Cerebellar nuclear complex (tissue), 1 donor: ENCODE results near the gene SLC17A9.
"Not testable (repeated sequence)": the region's sequence is repeated elsewhere in the genome, so short reads cannot be mapped to it uniquely, and the experiment has no call there.

Source experiments
- DNase-seq, 2 experiments: peaks; one replicate each; lab custom pipeline; 2025; lab: John Stamatoyannopoulos, UW

Gene SLC17A9

DNA sequence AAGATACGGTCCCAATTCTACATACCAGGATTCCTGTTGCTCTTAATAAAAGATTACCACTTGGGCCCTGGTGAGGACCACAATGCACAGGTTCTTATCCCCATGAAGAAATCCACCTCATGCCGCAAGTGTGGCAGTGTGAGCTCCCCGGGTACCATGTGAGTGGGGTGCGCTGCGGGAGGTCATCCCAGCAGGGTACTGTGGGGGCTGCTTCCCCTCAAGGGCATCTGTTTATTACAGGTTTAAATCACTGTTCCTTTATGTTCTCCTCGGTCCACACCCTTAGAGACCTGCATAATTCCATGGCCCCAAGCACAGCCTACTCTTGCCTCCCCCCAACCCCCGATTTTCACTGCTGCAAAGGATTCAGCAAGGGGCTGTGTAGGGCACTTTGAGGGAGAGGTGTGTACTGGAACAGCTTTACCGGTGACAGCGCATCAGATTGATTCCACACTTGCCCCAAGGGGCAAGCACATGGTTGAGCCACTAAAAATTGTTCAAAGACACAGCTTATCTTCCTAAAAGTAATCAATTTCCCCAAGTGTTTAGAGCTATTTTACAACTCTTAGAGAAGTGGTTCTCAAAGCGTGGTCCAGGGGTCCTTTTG, 32.4 kb upstream of the SLC17A9 start:
- no peak for DNase-seq

- DNase-seq, result no peak
These were observed 31.3 kb upstream of the SLC17A9 start for GRCh38 chr20:62921119-62921687.

- no peak for DNase-seq
These were observed 30.0 kb upstream of the SLC17A9 start for GRCh38 chr20:62922451-62922921.

DNA sequence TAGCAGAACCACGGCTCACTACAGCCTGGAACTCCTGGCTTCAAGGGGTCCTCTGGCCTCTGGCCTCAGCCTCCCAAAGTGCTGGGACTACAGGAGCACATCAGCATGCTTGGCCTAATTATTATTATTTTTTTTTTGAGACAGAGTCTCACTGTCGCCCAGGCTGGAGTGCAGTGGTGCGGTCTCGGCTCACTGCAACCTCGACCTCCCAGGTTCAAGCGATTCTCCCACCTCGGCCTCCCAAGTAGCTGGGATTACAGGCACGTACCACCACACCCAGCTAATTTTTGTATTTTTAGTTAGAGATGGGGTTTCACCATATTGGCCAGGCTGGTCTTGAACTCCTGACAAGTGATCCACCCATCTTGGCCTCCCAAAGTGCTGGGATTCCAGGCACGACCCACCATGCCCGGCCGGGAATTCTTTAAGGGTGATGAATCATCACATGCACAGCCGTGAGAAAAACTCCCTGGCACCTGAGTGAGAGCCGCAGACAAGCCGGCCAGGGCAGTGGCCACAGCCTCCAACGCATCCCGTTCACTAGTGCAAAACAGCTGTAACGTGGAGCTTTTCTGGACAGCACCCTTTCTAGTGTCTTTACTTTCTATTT, 29.3 kb upstream of the SLC17A9 start:
- DNase-seq, result not testable (repeated sequence)

- DNase-seq, result no peak
These were observed 28.7 kb upstream of the SLC17A9 start for GRCh38 chr20:62923669-62924441.

DNA sequence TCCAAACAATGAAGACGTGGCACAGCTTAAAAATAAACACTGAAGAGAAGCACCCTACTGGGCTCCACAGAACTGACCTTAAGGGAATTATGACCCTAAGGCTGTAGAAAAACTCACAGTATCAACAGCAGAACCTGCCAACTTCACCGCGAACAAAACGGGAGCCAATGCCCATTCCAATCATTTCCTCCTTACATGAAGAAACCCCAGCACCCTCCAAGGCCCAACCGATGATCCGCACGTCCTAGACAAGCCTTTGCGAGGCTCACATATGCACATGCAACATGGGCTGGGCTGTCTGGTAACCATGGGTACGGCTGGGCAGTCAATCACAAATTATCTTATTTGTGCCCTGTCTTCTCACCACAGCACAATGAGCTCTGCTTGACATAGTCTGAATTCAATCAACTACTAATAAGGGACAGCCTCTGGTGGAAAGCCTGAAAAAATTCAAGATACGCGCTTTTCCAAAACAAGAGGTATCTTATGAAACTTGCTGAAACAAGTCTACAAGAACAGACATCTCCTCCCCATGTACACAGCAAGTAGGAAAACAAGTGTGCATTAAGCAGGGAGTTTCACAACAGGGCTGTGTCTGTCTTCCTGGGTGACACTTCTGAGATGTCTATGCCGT, 27.9 kb upstream of the SLC17A9 start:
- DNase-seq, result no peak

GRCh38 chr20:62925076-62925419, 27.5 kb upstream of the SLC17A9 start:
- DNase-seq, result no peak

GRCh38 chr20:62925420-62926228, 26.9 kb upstream of the SLC17A9 start:
- DNase-seq, result no peak

GRCh38 chr20:62926229-62927127, 26.0 kb upstream of the SLC17A9 start, which contains the start of gene DIDO1:
DIDO1 (minus strand) TSS chr20:62926505.
- peak; percentile 43 to 63 for DNase-seq

GRCh38 chr20:62927128-62927705, 25.3 kb upstream of the SLC17A9 start:
- DNase-seq, result no peak

- no peak for DNase-seq
These were observed 24.1 kb upstream of the SLC17A9 start for GRCh38 chr20:62928246-62928939.

- no peak for DNase-seq
These were observed 23.4 kb upstream of the SLC17A9 start for GRCh38 chr20:62929051-62929538.

GRCh38 chr20:62931464-62931863, 21.0 kb upstream of the SLC17A9 start:
- DNase-seq, result no peak

GRCh38 chr20:62933966-62934365, 18.5 kb upstream of the SLC17A9 start:
- no peak for DNase-seq

DNA sequence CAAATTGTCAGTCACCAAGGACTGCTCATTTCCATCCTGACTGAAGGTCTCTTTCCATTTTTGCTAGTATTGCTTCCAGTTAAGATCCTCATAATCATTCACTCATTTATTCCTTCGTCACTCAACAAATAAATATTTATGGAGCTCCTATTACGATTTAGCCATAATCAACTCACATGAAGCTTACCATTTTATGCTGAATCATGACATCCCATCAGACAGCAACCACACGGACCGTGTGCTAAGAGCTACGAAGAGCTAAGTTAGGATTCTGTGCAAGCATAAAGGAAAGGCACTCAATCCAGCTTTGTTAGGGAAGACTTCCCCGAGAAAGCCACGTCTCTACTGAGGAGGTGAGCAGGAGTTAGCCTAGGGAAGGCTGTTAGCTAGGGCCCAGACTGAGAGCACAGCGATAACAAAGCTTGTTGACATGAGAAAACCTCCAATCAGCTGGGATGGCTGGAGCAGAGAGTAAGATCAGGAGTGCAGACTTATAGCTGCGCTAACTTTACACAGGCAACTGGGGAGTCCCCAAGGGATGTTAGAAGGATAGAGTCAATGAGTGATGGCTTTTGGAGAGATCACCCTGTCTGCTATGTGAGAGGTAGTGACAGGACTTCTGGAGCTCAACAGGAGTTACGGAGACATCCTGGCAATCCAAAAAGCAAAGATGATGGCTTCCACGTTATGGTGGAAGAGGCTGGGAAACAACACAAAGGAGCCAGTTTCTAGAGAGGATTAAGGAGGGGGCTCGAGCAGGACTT, 17.1 kb upstream of the SLC17A9 start:
- DNase-seq, result no peak

- DNase-seq, result no peak
These were observed 16.4 kb upstream of the SLC17A9 start for GRCh38 chr20:62935968-62936585.

- peak; percentile 23 to 67 for DNase-seq
These were observed 15.0 kb upstream of the SLC17A9 start for GRCh38 chr20:62937268-62938104.
